Measurements from ENCODE around the gene OR6V1.

The OR6V1 gene, protein sequence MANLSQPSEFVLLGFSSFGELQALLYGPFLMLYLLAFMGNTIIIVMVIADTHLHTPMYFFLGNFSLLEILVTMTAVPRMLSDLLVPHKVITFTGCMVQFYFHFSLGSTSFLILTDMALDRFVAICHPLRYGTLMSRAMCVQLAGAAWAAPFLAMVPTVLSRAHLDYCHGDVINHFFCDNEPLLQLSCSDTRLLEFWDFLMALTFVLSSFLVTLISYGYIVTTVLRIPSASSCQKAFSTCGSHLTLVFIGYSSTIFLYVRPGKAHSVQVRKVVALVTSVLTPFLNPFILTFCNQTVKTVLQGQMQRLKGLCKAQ

DNA sequence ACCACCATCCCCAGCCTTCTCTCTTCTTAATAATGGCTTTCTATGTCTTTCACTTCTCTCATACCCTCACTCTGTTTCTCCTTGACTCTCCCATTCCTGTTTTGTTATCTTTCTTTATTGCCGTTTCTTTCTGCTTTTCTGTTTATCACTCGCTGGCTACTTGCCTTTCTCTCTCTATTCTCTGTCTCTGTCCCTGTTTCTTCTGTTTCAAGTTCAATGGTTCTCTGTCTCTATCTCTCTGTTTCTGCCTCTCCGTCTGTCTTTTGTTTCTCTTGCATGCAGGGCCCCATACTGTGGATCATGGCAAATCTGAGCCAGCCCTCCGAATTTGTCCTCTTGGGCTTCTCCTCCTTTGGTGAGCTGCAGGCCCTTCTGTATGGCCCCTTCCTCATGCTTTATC, at the start of gene OR6V1:
Gene OR6V1, plus strand, starts transcription at position 301 of the 400 bp plus-strand sequence. Its CDS starts 0 bp downstream, at position 301.
- no peak for ATAC-seq
- TF ChIP-seq PPARA (CRISPR knock-in tag; IDR thresholded peaks at IDR 0.05; ENCODE audit: borderline replicate concordance) (no peak), ZC3H10 (CRISPR knock-in tag; IDR thresholded peaks at IDR 0.05) (no peak)
- TF ChIP-seq, protein P1, sequence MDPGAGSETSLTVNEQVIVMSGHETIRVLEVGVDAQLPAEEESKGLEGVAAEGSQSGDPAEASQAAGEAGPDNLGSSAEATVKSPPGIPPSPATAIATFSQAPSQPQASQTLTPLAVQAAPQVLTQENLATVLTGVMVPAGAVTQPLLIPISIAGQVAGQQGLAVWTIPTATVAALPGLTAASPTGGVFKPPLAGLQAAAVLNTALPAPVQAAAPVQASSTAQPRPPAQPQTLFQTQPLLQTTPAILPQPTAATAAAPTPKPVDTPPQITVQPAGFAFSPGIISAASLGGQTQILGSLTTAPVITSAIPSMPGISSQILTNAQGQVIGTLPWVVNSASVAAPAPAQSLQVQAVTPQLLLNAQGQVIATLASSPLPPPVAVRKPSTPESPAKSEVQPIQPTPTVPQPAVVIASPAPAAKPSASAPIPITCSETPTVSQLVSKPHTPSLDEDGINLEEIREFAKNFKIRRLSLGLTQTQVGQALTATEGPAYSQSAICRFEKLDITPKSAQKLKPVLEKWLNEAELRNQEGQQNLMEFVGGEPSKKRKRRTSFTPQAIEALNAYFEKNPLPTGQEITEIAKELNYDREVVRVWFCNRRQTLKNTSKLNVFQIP (CRISPR knock-in tag; IDR thresholded peaks at IDR 0.05; ENCODE audit: borderline replicate concordance, low read depth), result no peak
- TF ChIP-seq, protein P2, sequence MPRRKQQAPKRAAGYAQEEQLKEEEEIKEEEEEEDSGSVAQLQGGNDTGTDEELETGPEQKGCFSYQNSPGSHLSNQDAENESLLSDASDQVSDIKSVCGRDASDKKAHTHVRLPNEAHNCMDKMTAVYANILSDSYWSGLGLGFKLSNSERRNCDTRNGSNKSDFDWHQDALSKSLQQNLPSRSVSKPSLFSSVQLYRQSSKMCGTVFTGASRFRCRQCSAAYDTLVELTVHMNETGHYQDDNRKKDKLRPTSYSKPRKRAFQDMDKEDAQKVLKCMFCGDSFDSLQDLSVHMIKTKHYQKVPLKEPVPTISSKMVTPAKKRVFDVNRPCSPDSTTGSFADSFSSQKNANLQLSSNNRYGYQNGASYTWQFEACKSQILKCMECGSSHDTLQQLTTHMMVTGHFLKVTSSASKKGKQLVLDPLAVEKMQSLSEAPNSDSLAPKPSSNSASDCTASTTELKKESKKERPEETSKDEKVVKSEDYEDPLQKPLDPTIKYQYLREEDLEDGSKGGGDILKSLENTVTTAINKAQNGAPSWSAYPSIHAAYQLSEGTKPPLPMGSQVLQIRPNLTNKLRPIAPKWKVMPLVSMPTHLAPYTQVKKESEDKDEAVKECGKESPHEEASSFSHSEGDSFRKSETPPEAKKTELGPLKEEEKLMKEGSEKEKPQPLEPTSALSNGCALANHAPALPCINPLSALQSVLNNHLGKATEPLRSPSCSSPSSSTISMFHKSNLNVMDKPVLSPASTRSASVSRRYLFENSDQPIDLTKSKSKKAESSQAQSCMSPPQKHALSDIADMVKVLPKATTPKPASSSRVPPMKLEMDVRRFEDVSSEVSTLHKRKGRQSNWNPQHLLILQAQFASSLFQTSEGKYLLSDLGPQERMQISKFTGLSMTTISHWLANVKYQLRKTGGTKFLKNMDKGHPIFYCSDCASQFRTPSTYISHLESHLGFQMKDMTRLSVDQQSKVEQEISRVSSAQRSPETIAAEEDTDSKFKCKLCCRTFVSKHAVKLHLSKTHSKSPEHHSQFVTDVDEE (CRISPR knock-in tag; IDR thresholded peaks at IDR 0.05), result no peak

DNA sequence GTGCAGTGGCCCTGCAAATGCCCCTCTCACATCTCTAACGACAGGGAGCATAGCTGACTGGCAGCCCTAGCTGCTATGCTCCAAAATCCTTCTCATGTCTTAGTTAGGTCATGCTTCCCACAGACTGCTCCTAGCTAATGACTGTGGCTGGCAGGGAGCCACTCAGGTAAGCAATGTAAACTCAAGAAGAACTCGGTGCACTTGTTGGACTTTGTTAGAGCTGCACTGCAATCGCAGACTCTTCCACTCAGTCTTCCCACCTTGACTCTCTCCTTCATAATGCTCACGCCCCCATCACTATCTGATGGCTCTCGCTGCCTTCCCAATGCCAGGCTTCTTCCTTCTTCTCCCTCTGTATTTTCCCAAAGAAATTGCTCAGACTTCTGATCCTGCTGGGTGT, 49.2 kb upstream of the OR6V1 start:
- TF ChIP-seq TCF4 (CRISPR knock-in tag; IDR thresholded peaks at IDR 0.05; ENCODE audit: borderline replicate concordance), result no peak
- TF ChIP-seq, protein P2 (CRISPR knock-in tag; IDR thresholded peaks at IDR 0.05), result no peak
- no peak for TF ChIP-seq CSDC2 (CRISPR knock-in tag; IDR thresholded peaks at IDR 0.05)
- no peak for TF ChIP-seq SNAI2 (CRISPR knock-in tag; IDR thresholded peaks at IDR 0.05)
- ATAC-seq, result no peak

DNA sequence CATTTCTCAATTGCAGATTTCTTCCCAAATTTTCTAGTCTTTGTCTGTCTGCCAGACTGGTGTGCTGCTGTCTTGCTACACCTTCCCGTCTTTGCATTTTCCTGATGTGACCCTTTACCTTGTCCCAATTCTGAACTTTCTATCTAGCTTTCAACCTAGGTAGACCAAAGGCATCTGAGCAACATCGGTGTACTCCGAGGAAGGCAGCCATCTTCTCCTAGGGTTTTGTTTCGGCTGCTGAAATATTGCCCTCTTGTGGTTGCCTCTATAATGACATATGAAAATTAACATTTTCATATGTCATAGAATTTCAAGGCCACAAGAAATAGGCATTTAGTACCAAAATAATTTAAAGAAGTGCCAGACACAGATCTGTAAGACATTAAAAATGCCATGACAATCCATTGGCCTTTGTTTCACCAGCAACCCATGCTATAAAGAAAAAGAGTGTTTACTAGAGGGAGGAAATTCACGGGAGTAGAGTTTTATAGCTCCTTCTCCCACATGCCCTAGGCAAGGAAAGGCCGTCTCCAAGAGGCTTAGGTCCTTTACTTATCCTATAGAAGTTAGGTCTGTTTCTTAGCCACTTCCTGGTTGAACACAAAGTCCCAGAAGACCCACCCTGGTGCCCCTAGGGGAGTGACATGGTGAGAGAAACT, 48.6 kb upstream of the OR6V1 start:
- peak; percentile 69 for ATAC-seq
- no peak for TF ChIP-seq ZNF565 (CRISPR knock-in tag; conservative IDR thresholded peaks at IDR 0.05; ENCODE audit: low read depth)
- TF ChIP-seq, protein P2 (CRISPR knock-in tag; IDR thresholded peaks at IDR 0.05), result no peak
- TF ChIP-seq RARB (CRISPR knock-in tag; IDR thresholded peaks at IDR 0.05), result no peak
- no peak for TF ChIP-seq GLIS3 (CRISPR knock-in tag; IDR thresholded peaks at IDR 0.05)
- no peak for TF ChIP-seq SNAI2 (CRISPR knock-in tag; IDR thresholded peaks at IDR 0.05)
- no peak for TF ChIP-seq ARNTL (CRISPR knock-in tag; IDR thresholded peaks at IDR 0.05; ENCODE audit: borderline replicate concordance, low read depth)
- TF ChIP-seq BACH2 (CRISPR knock-in tag; IDR thresholded peaks at IDR 0.05; ENCODE audit: borderline replicate concordance), result no peak
- TF ChIP-seq, protein P3, sequence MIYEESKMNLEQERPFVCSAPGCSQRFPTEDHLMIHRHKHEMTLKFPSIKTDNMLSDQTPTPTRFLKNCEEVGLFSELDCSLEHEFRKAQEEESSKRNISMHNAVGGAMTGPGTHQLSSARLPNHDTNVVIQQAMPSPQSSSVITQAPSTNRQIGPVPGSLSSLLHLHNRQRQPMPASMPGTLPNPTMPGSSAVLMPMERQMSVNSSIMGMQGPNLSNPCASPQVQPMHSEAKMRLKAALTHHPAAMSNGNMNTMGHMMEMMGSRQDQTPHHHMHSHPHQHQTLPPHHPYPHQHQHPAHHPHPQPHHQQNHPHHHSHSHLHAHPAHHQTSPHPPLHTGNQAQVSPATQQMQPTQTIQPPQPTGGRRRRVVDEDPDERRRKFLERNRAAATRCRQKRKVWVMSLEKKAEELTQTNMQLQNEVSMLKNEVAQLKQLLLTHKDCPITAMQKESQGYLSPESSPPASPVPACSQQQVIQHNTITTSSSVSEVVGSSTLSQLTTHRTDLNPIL (CRISPR knock-in tag; IDR thresholded peaks at IDR 0.05; ENCODE audit: low read depth), result no peak
- TF ChIP-seq ISL1 (CRISPR knock-in tag; IDR thresholded peaks at IDR 0.05), result no peak
- TF ChIP-seq, protein P4, sequence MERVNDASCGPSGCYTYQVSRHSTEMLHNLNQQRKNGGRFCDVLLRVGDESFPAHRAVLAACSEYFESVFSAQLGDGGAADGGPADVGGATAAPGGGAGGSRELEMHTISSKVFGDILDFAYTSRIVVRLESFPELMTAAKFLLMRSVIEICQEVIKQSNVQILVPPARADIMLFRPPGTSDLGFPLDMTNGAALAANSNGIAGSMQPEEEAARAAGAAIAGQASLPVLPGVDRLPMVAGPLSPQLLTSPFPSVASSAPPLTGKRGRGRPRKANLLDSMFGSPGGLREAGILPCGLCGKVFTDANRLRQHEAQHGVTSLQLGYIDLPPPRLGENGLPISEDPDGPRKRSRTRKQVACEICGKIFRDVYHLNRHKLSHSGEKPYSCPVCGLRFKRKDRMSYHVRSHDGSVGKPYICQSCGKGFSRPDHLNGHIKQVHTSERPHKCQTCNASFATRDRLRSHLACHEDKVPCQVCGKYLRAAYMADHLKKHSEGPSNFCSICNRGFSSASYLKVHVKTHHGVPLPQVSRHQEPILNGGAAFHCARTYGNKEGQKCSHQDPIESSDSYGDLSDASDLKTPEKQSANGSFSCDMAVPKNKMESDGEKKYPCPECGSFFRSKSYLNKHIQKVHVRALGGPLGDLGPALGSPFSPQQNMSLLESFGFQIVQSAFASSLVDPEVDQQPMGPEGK (CRISPR knock-in tag; IDR thresholded peaks at IDR 0.05; ENCODE audit: borderline replicate concordance), result no peak
- TF ChIP-seq, protein P5, sequence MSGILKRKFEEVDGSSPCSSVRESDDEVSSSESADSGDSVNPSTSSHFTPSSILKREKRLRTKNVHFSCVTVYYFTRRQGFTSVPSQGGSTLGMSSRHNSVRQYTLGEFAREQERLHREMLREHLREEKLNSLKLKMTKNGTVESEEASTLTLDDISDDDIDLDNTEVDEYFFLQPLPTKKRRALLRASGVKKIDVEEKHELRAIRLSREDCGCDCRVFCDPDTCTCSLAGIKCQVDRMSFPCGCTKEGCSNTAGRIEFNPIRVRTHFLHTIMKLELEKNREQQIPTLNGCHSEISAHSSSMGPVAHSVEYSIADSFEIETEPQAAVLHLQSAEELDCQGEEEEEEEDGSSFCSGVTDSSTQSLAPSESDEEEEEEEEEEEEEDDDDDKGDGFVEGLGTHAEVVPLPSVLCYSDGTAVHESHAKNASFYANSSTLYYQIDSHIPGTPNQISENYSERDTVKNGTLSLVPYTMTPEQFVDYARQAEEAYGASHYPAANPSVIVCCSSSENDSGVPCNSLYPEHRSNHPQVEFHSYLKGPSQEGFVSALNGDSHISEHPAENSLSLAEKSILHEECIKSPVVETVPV (CRISPR knock-in tag; IDR thresholded peaks at IDR 0.05), result no peak
- no peak for TF ChIP-seq ZC3H10 (CRISPR knock-in tag; IDR thresholded peaks at IDR 0.05)
- TF ChIP-seq ESRRG (CRISPR knock-in tag; IDR thresholded peaks at IDR 0.05), result no peak
- no peak for TF ChIP-seq OSR1 (CRISPR knock-in tag; IDR thresholded peaks at IDR 0.05)
- TF ChIP-seq ZFP3 (CRISPR knock-in tag; IDR thresholded peaks at IDR 0.05), result no peak
